KMS-11 (cell line): ENCODE results near the gene TECPR2.

Experiments
- H2AFZ ChIP-seq: fragments of 200-600 bp; sonication (generic); 2 replicates; pipeline ENCODE4 v1.6.1; 2016; ENCODE audit warnings: antibody characterized with exemption, mixed run types, low read depth
- H3K27ac ChIP-seq: fragments of 200-600 bp; sonication (generic); 2 replicates; pipeline ENCODE4 v1.6.1; 2016; ENCODE audit warnings: mild to moderate bottlenecking, mixed run types
- H3K27me3 ChIP-seq: fragments of 200-600 bp; sonication (generic); 2 replicates; pipeline ENCODE4 v1.6.1; 2017; ENCODE audit warnings: mild to moderate bottlenecking, low read depth, mixed run types, moderate library complexity; ENCODE audit not compliant: insufficient read depth
- H3K36me3 ChIP-seq: fragments of 200-600 bp; sonication (generic); 2 replicates; pipeline ENCODE4 v1.6.1; 2017; ENCODE audit warnings: mild to moderate bottlenecking, mixed run types; ENCODE audit not compliant: insufficient read depth
- H3K4me1 ChIP-seq: fragments of 200-600 bp; sonication (generic); 2 replicates; pipeline ENCODE4 v1.6.1; 2016; ENCODE audit warnings: mild to moderate bottlenecking, low read depth, mixed run types; ENCODE audit not compliant: poor library complexity, severe bottlenecking
- H3K4me2 ChIP-seq: fragments of 200-600 bp; sonication (generic); 2 replicates; pipeline ENCODE4 v1.7.0; 2016; ENCODE audit warnings: mild to moderate bottlenecking, mixed run types
- H3K4me3 ChIP-seq: fragments of 200-600 bp; sonication (generic); IDR thresholded peaks from 2 replicates; pipeline ENCODE4 v1.6.1; 2017; ENCODE audit warnings: low read depth, low read length, mixed read lengths; ENCODE audit not compliant: insufficient read depth
- H3K79me2 ChIP-seq: fragments of 200-600 bp; sonication (generic); 2 replicates; pipeline ENCODE4 v1.6.1; 2016; ENCODE audit warnings: low read depth, mixed run types; ENCODE audit not compliant: insufficient read depth
- H3K9ac ChIP-seq: fragments of 200-600 bp; sonication (generic); 2 replicates; pipeline ENCODE4 v1.6.1; 2016; ENCODE audit warnings: mild to moderate bottlenecking, mixed run types
- H4K20me1 ChIP-seq: fragments of 200-600 bp; sonication (generic); 2 replicates; pipeline ENCODE4 v1.6.1; 2016; ENCODE audit warnings: mild to moderate bottlenecking, mixed run types; ENCODE audit not compliant: insufficient read depth
- CTCF ChIP-seq: fragments of 200-600 bp; sonication (generic); conservative IDR thresholded peaks from 2 replicates; pipeline ENCODE4 v1.6.1; 2017; ENCODE audit warnings: low read depth, mild to moderate bottlenecking, antibody characterized with exemption, low read length, moderate library complexity, mixed read lengths

TECPR2 gene

DNA sequence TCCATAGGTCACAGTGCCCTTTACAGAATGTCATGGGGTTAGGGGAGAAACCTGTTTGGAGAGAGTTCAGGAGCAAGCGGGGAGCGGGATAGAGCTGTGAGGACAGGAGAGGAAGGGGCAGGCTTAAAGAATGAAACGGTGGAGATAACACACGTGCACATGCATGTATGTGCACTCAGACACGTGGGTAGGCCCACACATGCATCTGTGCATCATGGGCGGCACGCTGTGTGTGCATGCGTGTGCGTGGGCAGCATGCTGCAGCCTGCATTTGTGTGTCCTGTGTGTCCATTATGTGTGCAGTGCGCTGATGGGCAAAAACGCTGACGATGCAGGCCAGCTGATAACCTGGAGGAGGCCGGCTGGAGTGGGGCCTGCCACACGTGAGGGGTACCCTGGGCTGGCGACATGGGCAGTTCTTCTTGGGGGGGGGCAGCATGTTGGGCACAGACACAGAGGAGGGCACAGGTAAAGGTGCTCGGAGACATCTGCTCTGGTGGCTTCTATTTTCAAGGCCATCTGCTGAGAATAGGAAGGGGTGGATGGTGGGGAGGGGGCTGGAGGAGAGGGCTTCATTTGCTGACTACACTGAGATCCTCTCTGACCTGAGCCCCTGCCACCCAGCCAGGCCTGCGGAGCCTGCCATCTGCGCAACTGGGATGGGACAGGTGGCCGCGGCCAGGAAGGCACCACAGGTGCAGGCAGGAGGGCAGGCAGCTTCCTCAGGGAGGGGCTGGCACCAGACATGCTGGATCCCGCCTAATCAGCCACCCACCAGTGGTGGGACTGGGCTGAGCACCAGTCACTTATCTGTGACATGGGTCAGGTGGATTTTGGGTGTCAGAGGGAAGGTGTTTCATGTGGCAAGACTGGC is 151.4 kb downstream of the TECPR2 start:
- no peak overlapping the region for H2AFZ ChIP-seq
- no peaks in the 10 kb centered on the region for H3K79me2 ChIP-seq
- no peak overlapping the region for H3K4me3 ChIP-seq
- no peaks in the 10 kb centered on the region for H3K36me3 ChIP-seq
- no peaks in the 10 kb centered on the region for H3K27me3 ChIP-seq
- no peak overlapping the region for H3K27ac ChIP-seq
- no peak overlapping the region for H3K9ac ChIP-seq
- peaks cover 12% of the 10 kb centered on the region for H3K4me1 ChIP-seq
- TF ChIP-seq CTCF, result no peak
- H3K4me2 ChIP-seq, result no peak overlapping the region
- no peaks in the 10 kb centered on the region for H4K20me1 ChIP-seq

DNA sequence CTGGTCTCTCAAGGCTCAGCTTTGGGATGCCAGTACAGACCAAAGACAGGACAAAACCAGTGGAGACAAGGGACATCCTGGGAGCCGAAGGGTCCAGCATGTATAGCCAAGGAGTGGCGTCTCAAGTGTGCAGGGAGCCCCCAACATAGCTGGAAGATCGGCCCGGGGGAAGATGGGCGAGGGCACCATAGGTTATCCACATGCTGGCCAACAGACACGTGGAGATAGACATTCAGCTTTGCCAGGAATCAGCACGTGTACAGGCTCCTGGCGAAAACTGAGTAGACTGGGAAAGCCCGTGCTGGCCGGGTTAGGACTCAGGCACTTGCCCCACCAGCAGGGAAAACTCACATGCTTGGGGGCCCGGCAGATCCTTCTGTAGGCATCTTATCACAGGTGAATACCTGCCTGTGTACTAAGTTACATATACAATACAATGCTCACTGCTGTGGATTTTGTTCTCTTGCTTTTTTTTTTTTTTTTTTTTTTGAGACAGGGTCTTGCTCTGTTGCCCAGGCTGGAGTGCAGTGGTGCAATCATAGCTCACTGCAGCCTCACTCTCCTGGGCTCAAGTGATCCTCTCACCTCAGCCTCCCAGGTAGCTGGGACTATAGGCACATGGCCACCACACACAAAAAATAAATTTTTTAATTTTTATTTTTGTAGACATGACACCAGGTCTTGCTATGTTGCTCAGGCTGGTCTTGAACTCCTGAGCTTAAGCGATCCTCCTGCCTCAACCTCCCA is 152.4 kb downstream of the TECPR2 start:
- Histone ChIP-seq H3K36me3 (no peaks in the 10 kb centered on the region), H3K27me3 (no peaks in the 10 kb centered on the region), H3K79me2 (no peaks in the 10 kb centered on the region)

DNA sequence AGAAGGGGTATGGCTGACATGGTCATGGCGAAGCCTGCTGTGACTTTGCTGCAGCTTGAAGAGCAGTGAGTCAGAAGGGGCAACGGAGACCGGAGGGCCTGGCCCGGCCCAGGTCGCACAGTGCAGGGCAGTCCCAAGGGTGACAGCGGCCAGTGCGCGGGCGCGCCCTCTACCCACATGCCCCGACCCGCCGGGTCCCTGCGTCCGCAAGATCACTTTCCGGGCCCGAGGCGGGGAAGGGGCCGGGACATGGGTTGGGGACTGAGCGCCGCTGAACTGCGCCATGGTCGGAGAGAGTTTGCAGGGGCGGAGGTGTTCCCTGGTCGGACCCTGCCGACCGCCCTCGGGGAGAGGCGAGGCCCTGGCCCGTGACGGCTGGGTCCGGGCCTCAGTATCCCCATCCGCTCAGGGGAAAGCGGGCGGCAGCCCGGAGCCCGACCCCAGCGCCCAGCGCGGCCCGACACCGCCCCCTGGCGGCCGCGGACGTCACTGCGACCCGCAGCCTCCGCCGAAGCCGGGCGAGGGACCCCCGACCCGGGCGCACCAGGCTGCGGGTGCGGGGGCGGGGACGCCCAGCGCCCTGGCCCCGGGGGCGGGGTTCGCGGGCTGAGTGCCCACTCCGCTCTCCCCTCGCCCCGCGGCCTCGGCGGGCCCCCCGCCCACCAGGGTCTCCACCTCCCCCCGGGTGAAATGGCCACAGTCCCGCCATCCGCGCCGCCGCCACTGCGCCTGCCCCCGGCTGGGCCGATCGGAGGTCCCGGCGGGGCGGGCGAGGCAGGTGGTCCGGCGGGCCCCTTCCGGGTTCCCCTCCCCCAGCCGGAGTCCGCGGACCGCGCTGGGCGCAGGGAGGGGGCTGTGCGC is 154.0 kb downstream of the TECPR2 start:
- no peak overlapping the region for H3K27ac ChIP-seq
- no peaks in the 10 kb centered on the region for H3K27me3 ChIP-seq
- no peaks in the 10 kb centered on the region for H4K20me1 ChIP-seq
- H2AFZ ChIP-seq, result peak overlapping the region; percentile 88
- H3K9ac ChIP-seq, result peak overlapping the region; percentile 62
- H3K4me2 ChIP-seq, result peak overlapping the region; percentile 52
- no peaks in the 10 kb centered on the region for H3K36me3 ChIP-seq
- H3K4me1 ChIP-seq, result no peaks in the 10 kb centered on the region
- H3K4me3 ChIP-seq, result no peak overlapping the region
- TF ChIP-seq CTCF, result peak; percentile 65
- H3K79me2 ChIP-seq, result no peaks in the 10 kb centered on the region

More for the DNA sequence above, 152.4 kb downstream of the TECPR2 start:
- H2AFZ ChIP-seq, result no peak overlapping the region
- H3K4me1 ChIP-seq, result peaks cover 12% of the 10 kb centered on the region
- no peak for TF ChIP-seq CTCF
- H4K20me1 ChIP-seq, result no peaks in the 10 kb centered on the region
- H3K27ac ChIP-seq, result no peak overlapping the region
- H3K4me3 ChIP-seq, result no peak overlapping the region
- no peak overlapping the region for H3K9ac ChIP-seq
- H3K4me2 ChIP-seq, result no peak overlapping the region

DNA sequence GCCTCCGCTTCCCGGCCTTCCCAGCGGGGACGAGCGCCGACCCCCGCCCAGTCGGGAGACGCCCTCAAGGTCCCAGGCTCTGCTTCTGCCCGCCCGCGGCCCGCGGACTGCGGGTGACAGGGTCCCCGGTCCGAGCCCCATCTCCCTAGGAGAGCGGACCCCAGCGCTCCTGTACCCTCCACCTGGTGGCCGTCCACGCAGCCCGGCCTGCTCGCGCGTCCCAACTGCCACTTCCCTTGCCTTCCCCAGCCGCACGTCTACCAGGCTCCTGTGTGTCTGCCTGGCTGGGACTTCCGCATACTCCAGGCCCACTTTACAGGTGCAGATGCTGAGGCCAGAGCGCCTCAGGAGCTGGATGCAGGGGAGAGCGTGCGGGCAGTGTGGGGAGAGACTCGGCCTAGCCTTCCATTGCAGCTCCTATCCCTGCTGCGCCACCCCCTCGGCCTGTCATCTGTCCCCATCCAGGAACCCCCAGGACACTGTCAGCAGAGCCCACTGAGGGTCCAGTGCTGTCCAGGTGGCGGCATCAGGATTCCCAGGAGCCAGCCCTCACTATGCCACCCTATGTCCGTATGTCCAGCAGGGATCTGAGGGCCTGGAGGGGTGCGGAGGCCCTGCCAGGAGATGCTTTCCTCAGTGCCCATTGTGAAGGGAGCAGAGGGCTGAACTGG is 154.8 kb downstream of the TECPR2 start:
- H2AFZ ChIP-seq, result peak overlapping the region; percentile 88
- H3K27ac ChIP-seq, result no peak overlapping the region

More for the DNA sequence above, 154.8 kb downstream of the TECPR2 start:
- Histone ChIP-seq H3K36me3 (no peaks in the 10 kb centered on the region), H3K4me1 (no peaks in the 10 kb centered on the region), H3K79me2 (no peaks in the 10 kb centered on the region), H4K20me1 (no peaks in the 10 kb centered on the region), H3K27me3 (no peaks in the 10 kb centered on the region), H3K4me3 (no peak overlapping the region), H3K4me2 (peak overlapping the region; percentile 52; the same call in 1 of the 2 replicates), H3K9ac (peak overlapping the region; percentile 62; the same call in 1 of the 2 replicates)
- no peak for TF ChIP-seq CTCF
